ENCODE results near the gene ARNT2. TPM values are rescaled to one million over a fixed set of nuclear protein-coding genes. Genes with fewer than 3 reads are reported as not detected.

Gene ARNT2
- total and polyA plus RNA-seq, 12 donors = 0.71 to 6.7 (median 4.0) TPM

GRCh38 chr15:80547264-80547663 is 143.1 kb downstream of the ARNT2 start:
- no peaks in the 10 kb centered on the region for H3K36me3 ChIP-seq
- 90 to 93% methylated on average over 2 of the region's 2 CpGs for WGBS, 2 donors
- no peak for ATAC-seq
- intact Hi-C loops (cut with DNase I) = no loop called here
- no peak for TF ChIP-seq CTCF (IDR thresholded peaks at IDR 0.05)
- DNase-seq = no peak
- peaks cover 0 to 13% (median 0%) of the 10 kb centered on the region in 7 donors for H3K27me3 ChIP-seq
- H3K4me3 ChIP-seq = no peak overlapping the region
- no peak overlapping the region for H3K27ac ChIP-seq
- peaks cover 0 to 10% (median 0%) of the 10 kb centered on the region in 11 donors for H3K9me3 ChIP-seq
- no peaks in the 10 kb centered on the region for H3K4me1 ChIP-seq

GRCh38 chr15:80549191-80549590 is 145.0 kb downstream of the ARNT2 start:
- WGBS, 2 donors = 99 to 100% methylated on average over 1 of the region's 1 CpG
- H3K9me3 ChIP-seq = peaks cover 0 to 4% (median 0%) of the 10 kb centered on the region in 11 donors
- peaks cover 0 to 13% (median 0%) of the 10 kb centered on the region in 7 donors for H3K27me3 ChIP-seq
- H3K36me3 ChIP-seq = no peaks in the 10 kb centered on the region
- ATAC-seq (no peak), DNase-seq (no peak)
- TF ChIP-seq CTCF (IDR thresholded peaks at IDR 0.05) = no peak
- no peak overlapping the region for H3K4me3 ChIP-seq
- H3K4me1 ChIP-seq = no peaks in the 10 kb centered on the region
- no peak overlapping the region for H3K27ac ChIP-seq
- intact Hi-C loops (cut with DNase I) = no loop called here

GRCh38 chr15:80549654-80550053 is 145.5 kb downstream of the ARNT2 start:
- 77 to 84% methylated on average over 3 of the region's 3 CpGs for WGBS, 2 donors
- no peaks in the 10 kb centered on the region for H3K9me3 ChIP-seq
- intact Hi-C loops (cut with DNase I) = no loop called here
- DNase-seq (no peak), ATAC-seq (no peak)
- H3K27me3 ChIP-seq = peaks cover 0 to 13% (median 0%) of the 10 kb centered on the region in 7 donors
- TF ChIP-seq CTCF (IDR thresholded peaks at IDR 0.05) = no peak
- no peaks in the 10 kb centered on the region for H3K36me3 ChIP-seq
- no peaks in the 10 kb centered on the region for H3K4me1 ChIP-seq
- H3K27ac ChIP-seq = no peak overlapping the region
- no peak overlapping the region for H3K4me3 ChIP-seq

- ATAC-seq = no peak
- H3K4me3 ChIP-seq = no peak overlapping the region
Observed at GRCh38 chr15:80550219-80550907, 146.2 kb downstream of the ARNT2 start.

More at GRCh38 chr15:80550219-80550907, 146.2 kb downstream of the ARNT2 start:
- TF ChIP-seq CTCF (IDR thresholded peaks at IDR 0.05) = no peak
- Histone ChIP-seq H3K4me1 (no peaks in the 10 kb centered on the region), H3K27ac (no peak overlapping the region), H3K9me3 (no peaks in the 10 kb centered on the region), H3K36me3 (no peaks in the 10 kb centered on the region), H3K27me3 (peaks cover 0 to 13% (median 0%) of the 10 kb centered on the region in 7 donors)
- intact Hi-C loops (cut with DNase I) = no loop called here
- WGBS, 2 donors = 18 to 39% methylated on average over 5 of the region's 5 CpGs
- no peak for DNase-seq
